ENCODE data around the gene DLGAP1. TPM values are rescaled to one million over a fixed set of nuclear protein-coding genes. Genes with fewer than 3 reads are reported as not detected.

The DLGAP1 gene
- total and polyA plus RNA-seq, 2 of the 4 experiments (the other 2 are of a cell fraction) = under 0.01 to 0.09 TPM

GRCh38 chr18:4004183-4004829 is 450.8 kb downstream of the DLGAP1 start:
- Histone ChIP-seq H3K4me2 (ENCODE audit: low read depth, low read length) (no peak overlapping the region; the same call in 1 of the 2 replicates), H3K4me1 (ENCODE audit: control insufficient read depth, insufficient read depth, low read length) (peaks cover 5% of the 10 kb centered on the region), H4K91ac (ENCODE audit: insufficient read depth, low read depth, low read length) (no peak overlapping the region), H2BK5ac (ENCODE audit: low read depth, low read length, poor library complexity, severe bottlenecking) (no peak overlapping the region), H4K5ac (ENCODE audit: low read depth, low read length) (no peak overlapping the region), H3K4ac (ENCODE audit: low read depth, low read length) (peak overlapping the region; percentile 8; the same call in 1 of the 2 replicates), H3K23ac (ENCODE audit: low read depth, low read length) (no peak overlapping the region), H3K27ac (ENCODE audit: insufficient read depth, low read length) (no peak overlapping the region), H2BK15ac (ENCODE audit: low read depth, low read length) (no peak overlapping the region), H2AK5ac (ENCODE audit: low read depth, low read length) (no peak overlapping the region), H3K27me3 (ENCODE audit: control insufficient read depth, insufficient read depth, low read length) (no peaks in the 10 kb centered on the region), H2AK9ac (replicated peaks; ENCODE audit: low read depth, low read length, poor library complexity) (no peak overlapping the region), H3K79me1 (ENCODE audit: low read depth in 1 of 2, low read length in 2 of 2) (no peaks in the 10 kb centered on the region), H3K9me3 (ENCODE audit: control insufficient read depth, insufficient read depth, low read length) (no peaks in the 10 kb centered on the region), H3K14ac (replicated peaks; ENCODE audit: low read depth, low read length) (no peak overlapping the region), H3K4me3 (ENCODE audit: insufficient read depth, low read depth, low read length) (no peak overlapping the region), H4K8ac (ENCODE audit: low read depth in 2 of 2, low read length in 2 of 2) (no peak overlapping the region), H4K20me1 (ENCODE audit: insufficient read depth, low read length) (no peaks in the 10 kb centered on the region), H3K56ac (ENCODE audit: extremely low read depth, insufficient read depth, low read length) (no peak overlapping the region), H3K18ac (ENCODE audit: low read depth, low read length) (no peak overlapping the region), H2BK120ac (ENCODE audit: low read depth, low read length) (no peak overlapping the region), H3K9ac (ENCODE audit: low read depth, low read length) (no peak overlapping the region), H3K9me1 (ENCODE audit: insufficient read depth, low read length) (no peaks in the 10 kb centered on the region), H2AFZ (replicated peaks; ENCODE audit: low read length, poor library complexity) (peak overlapping the region; percentile 4), H3K36me3 (ENCODE audit: control insufficient read depth, insufficient read depth, low read length) (no peaks in the 10 kb centered on the region), H2BK20ac (ENCODE audit: low read depth, low read length) (no peak overlapping the region)
- BruUV-seq (replicated peaks) = no TSS peak
- ATAC-seq (ENCODE audit: low read depth) (peak; percentile 72), DNase-seq (peak; percentile 51)
- TF ChIP-seq FOS (IDR thresholded peaks at IDR 0.05; ENCODE audit: low read depth, low read length) = peak; percentile 86
- TF ChIP-seq BHLHE40 (IDR thresholded peaks at IDR 0.05; ENCODE audit: low read depth, low read length) = peak; percentile 38; the same call in 1 of the 2 replicates
- TF ChIP-seq ELK1 (IDR thresholded peaks at IDR 0.05; ENCODE audit: borderline replicate concordance, low read depth, low read length) = no peak
- TF ChIP-seq RCOR1 (IDR thresholded peaks at IDR 0.05; ENCODE audit: insufficient replicate concordance, low read length) = no peak
- TF ChIP-seq MXI1 (IDR thresholded peaks at IDR 0.05; ENCODE audit: borderline replicate concordance, low read depth, low read length) = no peak
- in situ Hi-C loops (cut with MboI; ENCODE audit: low sequenced_read_pairs) (loop anchor here (10.0 kb wide), 1 partner anchor 300 kb away; no protein-coding TSS in a partner anchor), dilution Hi-C loops (cut with HindIII; ENCODE audit: low sequenced_read_pairs, unreplicated experiment) (no loop called here), intact Hi-C loops (cut with micrococcal nuclease) (no loop called here)
- ChIA-PET CTCF (no interaction called here), POLR2A (ENCODE audit: unreplicated experiment) (no interaction called here)
- WGBS, 2 experiments (ENCODE audit: extremely low coverage in 2 of 2, insufficient read length in 1 of 2) = no CpG with 5 or more reads among the region's 8 CpGs
